GM12878 (cell line): ENCODE data around the gene SEMA5B. TPM values are rescaled to one million over a fixed set of nuclear protein-coding genes. Genes with fewer than 3 reads are reported as not detected.

Experiments
- ATAC-seq: fragments of 200-7000 bp; cut with Tn5 transposase; 3 replicates; pipeline ENCODE4 v1.9.1; 2020; ENCODE audit warnings: mild to moderate bottlenecking, moderate library complexity
- BruUV-seq: library from RNA; stranded (reverse); fragments of 400-500 nt; replicated peaks from 2 replicates; lab custom pipeline; 2021; lab: Mats Ljungman, UMichigan
- CTCF ChIA-PET: fragments of 300-600 bp; sonication (Branson Sonifier 250); formaldehyde crosslinking; extraction: SDS; loops from one replicate; lab custom pipeline; 2021; ENCODE audit warnings: inconsistent platforms; lab: Yijun Ruan, JAX
- POLR2A ChIA-PET: fragments of 350-600 bp; formaldehyde crosslinking; extraction: SDS; loops from one replicate; lab custom pipeline; 2021; ENCODE audit warnings: inconsistent platforms; lab: Charles Lee
- RAD21 ChIA-PET: fragments of 300-600 bp; sonication (Branson Sonifier 250); formaldehyde crosslinking; loops from one replicate; lab custom pipeline; 2023; ENCODE audit warnings: antibody characterized with exemption; ENCODE audit not compliant: unreplicated experiment; lab: Charles Lee
- SMC1A ChIA-PET: fragments of 300-600 bp; sonication (Branson Sonifier 250); formaldehyde crosslinking; loops from one replicate; lab custom pipeline; 2023; ENCODE audit not compliant: unreplicated experiment, uncharacterized antibody; lab: Charles Lee
- DNase-seq: peaks from one replicate; pipeline ENCODE4 v3.0.0-alpha.2; 2011; ENCODE audit warnings: low read depth, low spot score
- FAIRE-seq: peaks from 3 replicates; lab custom pipeline; 2011; peaks lifted over from hg19 to GRCh38; lab: Jason Lieb, UNC
- H2AFZ ChIP-seq: 2 replicates; pipeline ENCODE4 v1.6.0; 2011; ENCODE audit warnings: low read depth, low read length, control low read depth; ENCODE audit not compliant: control insufficient read depth
- H3K27ac ChIP-seq: 2 replicates; pipeline ENCODE4 v1.5.1; 2011; ENCODE audit warnings: control low read depth; ENCODE audit not compliant: control insufficient read depth, insufficient read depth
- H3K27me3 ChIP-seq, 2 experiments: replicated peaks in 1 of 2; 2 replicates each; pipeline versions ENCODE4 v1.6.0 to v1.6.1; 2011; ENCODE audit warnings: low read length in 1 of 2; ENCODE audit not compliant: control insufficient read depth in 2 of 2, insufficient read depth in 2 of 2
- H3K36me3 ChIP-seq, 2 experiments: 2 replicates each; pipeline ENCODE4 v1.5.1; 2011; ENCODE audit warnings: low read length in 1 of 2; ENCODE audit not compliant: control insufficient read depth in 2 of 2, insufficient read depth in 2 of 2
- H3K4me1 ChIP-seq: 2 replicates; pipeline ENCODE4 v1.6.1; 2011; ENCODE audit warnings: mild to moderate bottlenecking, low read length, moderate library complexity, mixed read lengths; ENCODE audit not compliant: control insufficient read depth, insufficient read depth
- H3K4me2 ChIP-seq: 2 replicates; pipeline ENCODE4 v1.6.0; 2011; ENCODE audit warnings: control low read depth; ENCODE audit not compliant: control insufficient read depth, insufficient read depth
- H3K4me3 ChIP-seq: fragments of 200-600 bp; sonication (generic); 2 replicates; pipeline ENCODE4 v1.5.1; 2016
- H3K79me2 ChIP-seq: 2 replicates; pipeline ENCODE4 v1.6.0; 2011; ENCODE audit warnings: low read length; ENCODE audit not compliant: control insufficient read depth, insufficient read depth
- H3K9ac ChIP-seq: 2 replicates; pipeline ENCODE4 v1.8.0; 2011; ENCODE audit warnings: low read length, control low read depth, mixed read lengths; ENCODE audit not compliant: control insufficient read depth, insufficient read depth
- H3K9me3 ChIP-seq: replicated peaks from 3 replicates; pipeline ENCODE4 v1.5.1; 2011; ENCODE audit warnings: mild to moderate bottlenecking, low read length; ENCODE audit not compliant: control insufficient read depth, insufficient read depth
- H4K20me1 ChIP-seq: 2 replicates; pipeline ENCODE4 v1.6.0; 2011; ENCODE audit not compliant: control insufficient read depth, insufficient read depth
- CREM ChIP-seq: IDR thresholded peaks from 2 replicates; pipeline ENCODE4 v1.6.1; 2014; ENCODE audit warnings: antibody characterized with exemption, low read depth
- EGR1 ChIP-seq, 2 experiments: IDR thresholded peaks; 1 replicate in 1 of 2; 2 replicates in 1 of 2; pipeline ENCODE4 v1.6.1; 2011 to 2012; ENCODE audit warnings: low read depth in 2 of 2, low read length in 2 of 2, borderline replicate concordance in 1 of 2, mild to moderate bottlenecking in 1 of 2, moderate library complexity in 1 of 2
- KLF5 ChIP-seq: fragments of 450-650 bp; IDR thresholded peaks from 2 replicates; pipeline ENCODE4 v1.6.1; 2014; ENCODE audit warnings: mild to moderate bottlenecking; ENCODE audit not compliant: partially characterized antibody
- PML ChIP-seq: IDR thresholded peaks from 2 replicates; pipeline ENCODE4 v1.6.1; 2012; ENCODE audit warnings: low read length, inconsistent platforms
- SIX5 ChIP-seq: IDR thresholded peaks from 2 replicates; pipeline ENCODE4 v1.6.1; 2011; ENCODE audit warnings: mild to moderate bottlenecking, low read depth, low read length, moderate library complexity; ENCODE audit not compliant: severe bottlenecking
- STAT3 ChIP-seq: IDR thresholded peaks from 2 replicates; pipeline ENCODE4 v1.6.1; 2011; ENCODE audit warnings: low read depth, low read length, improper control_type of control experiment
- TCF12 ChIP-seq: IDR thresholded peaks from 2 replicates; pipeline ENCODE4 v1.6.1; 2011; ENCODE audit warnings: low read depth, mild to moderate bottlenecking, low read length
- ZBED1 ChIP-seq: IDR thresholded peaks from 2 replicates; pipeline ENCODE4 v1.6.1; 2016; ENCODE audit warnings: borderline replicate concordance
- ZNF622 ChIP-seq: fragments of 450-650 bp; IDR thresholded peaks from 2 replicates; pipeline ENCODE4 v1.6.1; 2017; ENCODE audit warnings: mild to moderate bottlenecking, inconsistent platforms
- WGBS: methylation state at CpG from one replicate; pipeline ENCODE4 v1.1.6; 2016; ENCODE audit warnings: low lambda C conversion rate; ENCODE audit not compliant: insufficient replicate concordance, insufficient coverage; ENCODE audit errors: missing lambda C conversion rate; 5-methylcytosine and 5-hydroxymethylcytosine counted together
- in situ Hi-C: fragments of 300-500 bp; cut with MboI; formaldehyde crosslinking; loops from 9 replicates; pipeline ENCODE4 v1.14.3; 2018; ENCODE audit warnings: mixed read lengths
- intact Hi-C: fragments of 100-400 bp; cut with micrococcal nuclease; formaldehyde crosslinking; loops from one replicate; pipeline ENCODE4 v1.14.2; 2022; ENCODE audit not compliant: unreplicated experiment
- polyA plus RNA-seq, 11 experiments: library from polyadenylated mRNA; depleted of rRNA in 4 of 11; unstranded in 6 of 11; stranded (reverse) in 5 of 11; fragments of >200 nt; fragmentation: Nextera tagmentation in 4 of 11; fragmentation: Illumina TruSeq in 1 of 11; extraction: Ambion mirVana in 4 of 11; extraction: Trizol in 1 of 11; gene quantifications; 1 replicate in 1 of 11; 2 replicates in 10 of 11; pipeline versions ENCODE4 v1.2.1 to v1.2.3, GENCODE V29; 2011 to 2016; ENCODE audit warnings: inconsistent platforms in 2 of 11, missing spikeins in 2 of 11, low read depth in 1 of 11
- total RNA-seq, 4 experiments: library from RNA; depleted of rRNA in 3 of 4; stranded (reverse); fragments of >200 nt in 3 of 4; fragmentation: Illumina TruSeq in 1 of 4; extraction: Trizol in 1 of 4; gene quantifications; 2 replicates each; pipeline versions ENCODE4 v1.2.1 to v1.2.3, GENCODE V29; 2013 to 2021
- TF ChIP-seq, protein P1 (sequence below): fragments of 150-350 bp; IDR thresholded peaks from 2 replicates; pipeline ENCODE4 v1.6.1; 2014; ENCODE audit warnings: mild to moderate bottlenecking, low read depth, low read length
- TF ChIP-seq, protein P2 (sequence below): IDR thresholded peaks from 2 replicates; pipeline ENCODE4 v1.6.1; 2011; ENCODE audit warnings: borderline replicate concordance, low read depth, mild to moderate bottlenecking, moderate library complexity, low read length; ENCODE audit not compliant: insufficient read depth, poor library complexity, severe bottlenecking
- TF ChIP-seq, protein P3 (sequence below): IDR thresholded peaks from 2 replicates; pipeline ENCODE4 v1.6.1; 2012; ENCODE audit warnings: improper control_type of control experiment, low read depth, low read length; ENCODE audit not compliant: insufficient replicate concordance
- TF ChIP-seq, protein P4 (sequence below): fragments of 450-650 bp; IDR thresholded peaks from 2 replicates; pipeline ENCODE4 v1.6.1; 2016; ENCODE audit warnings: mild to moderate bottlenecking

SEMA5B gene
- total and polyA plus RNA-seq, 10 of the 15 experiments (the other 5 are each of a cell fraction or from before 2014, with no cell fraction given) = 0.05 TPM; not detected in 9

GRCh38 chr3:122913539-122914100 is 113.9 kb downstream of the SEMA5B start:
- H3K36me3 ChIP-seq = no peaks in the 10 kb centered on the region
- CTCF ChIA-PET = no interaction called here
- no peak for FAIRE-seq
- no peak overlapping the region for H2AFZ ChIP-seq
- ATAC-seq = no peak
- BruUV-seq = no TSS peak
- 0 out of 4 replicates have a peak, but pooled peaks cover 0 to 2% of the 10 kb centered on the region in 2 experiments for H3K27me3 ChIP-seq
- H4K20me1 ChIP-seq = no peaks in the 10 kb centered on the region
- in situ Hi-C loops (no loop called here), intact Hi-C loops (no loop called here)
- SMC1A ChIA-PET = no interaction called here
- H3K4me1 ChIP-seq = peaks cover 2% of the 10 kb centered on the region; the same call in 1 of the 2 replicates
- 74% methylated on average over 33 of the region's 33 CpGs for WGBS
- no peaks in the 10 kb centered on the region for H3K79me2 ChIP-seq
- H3K4me3 ChIP-seq = no peak overlapping the region
- no peak overlapping the region for H3K9ac ChIP-seq
- H3K9me3 ChIP-seq = no peaks in the 10 kb centered on the region
- no peak overlapping the region for H3K4me2 ChIP-seq
- RAD21 ChIA-PET = no interaction called here
- POLR2A ChIA-PET = no interaction called here
- H3K27ac ChIP-seq = no peak overlapping the region
- DNase-seq = no peak
- TF ChIP-seq, protein P1, sequence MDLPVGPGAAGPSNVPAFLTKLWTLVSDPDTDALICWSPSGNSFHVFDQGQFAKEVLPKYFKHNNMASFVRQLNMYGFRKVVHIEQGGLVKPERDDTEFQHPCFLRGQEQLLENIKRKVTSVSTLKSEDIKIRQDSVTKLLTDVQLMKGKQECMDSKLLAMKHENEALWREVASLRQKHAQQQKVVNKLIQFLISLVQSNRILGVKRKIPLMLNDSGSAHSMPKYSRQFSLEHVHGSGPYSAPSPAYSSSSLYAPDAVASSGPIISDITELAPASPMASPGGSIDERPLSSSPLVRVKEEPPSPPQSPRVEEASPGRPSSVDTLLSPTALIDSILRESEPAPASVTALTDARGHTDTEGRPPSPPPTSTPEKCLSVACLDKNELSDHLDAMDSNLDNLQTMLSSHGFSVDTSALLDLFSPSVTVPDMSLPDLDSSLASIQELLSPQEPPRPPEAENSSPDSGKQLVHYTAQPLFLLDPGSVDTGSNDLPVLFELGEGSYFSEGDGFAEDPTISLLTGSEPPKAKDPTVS = no peak
- TF ChIP-seq, protein P2, sequence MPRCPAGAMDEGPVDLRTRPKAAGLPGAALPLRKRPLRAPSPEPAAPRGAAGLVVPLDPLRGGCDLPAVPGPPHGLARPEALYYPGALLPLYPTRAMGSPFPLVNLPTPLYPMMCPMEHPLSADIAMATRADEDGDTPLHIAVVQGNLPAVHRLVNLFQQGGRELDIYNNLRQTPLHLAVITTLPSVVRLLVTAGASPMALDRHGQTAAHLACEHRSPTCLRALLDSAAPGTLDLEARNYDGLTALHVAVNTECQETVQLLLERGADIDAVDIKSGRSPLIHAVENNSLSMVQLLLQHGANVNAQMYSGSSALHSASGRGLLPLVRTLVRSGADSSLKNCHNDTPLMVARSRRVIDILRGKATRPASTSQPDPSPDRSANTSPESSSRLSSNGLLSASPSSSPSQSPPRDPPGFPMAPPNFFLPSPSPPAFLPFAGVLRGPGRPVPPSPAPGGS = no peak
- TF ChIP-seq PML (no peak), EGR1 (IDR thresholded peaks at IDR 0.05; ENCODE audit: borderline replicate concordance in 1 of 2, low read depth in 2 of 2, low read length in 2 of 2) (no peak), SIX5 (no peak), ZBED1 (no peak), CREM (no peak), TCF12 (no peak), ZNF622 (no peak), STAT3 (no peak), KLF5 (no peak)
- TF ChIP-seq, protein P3, sequence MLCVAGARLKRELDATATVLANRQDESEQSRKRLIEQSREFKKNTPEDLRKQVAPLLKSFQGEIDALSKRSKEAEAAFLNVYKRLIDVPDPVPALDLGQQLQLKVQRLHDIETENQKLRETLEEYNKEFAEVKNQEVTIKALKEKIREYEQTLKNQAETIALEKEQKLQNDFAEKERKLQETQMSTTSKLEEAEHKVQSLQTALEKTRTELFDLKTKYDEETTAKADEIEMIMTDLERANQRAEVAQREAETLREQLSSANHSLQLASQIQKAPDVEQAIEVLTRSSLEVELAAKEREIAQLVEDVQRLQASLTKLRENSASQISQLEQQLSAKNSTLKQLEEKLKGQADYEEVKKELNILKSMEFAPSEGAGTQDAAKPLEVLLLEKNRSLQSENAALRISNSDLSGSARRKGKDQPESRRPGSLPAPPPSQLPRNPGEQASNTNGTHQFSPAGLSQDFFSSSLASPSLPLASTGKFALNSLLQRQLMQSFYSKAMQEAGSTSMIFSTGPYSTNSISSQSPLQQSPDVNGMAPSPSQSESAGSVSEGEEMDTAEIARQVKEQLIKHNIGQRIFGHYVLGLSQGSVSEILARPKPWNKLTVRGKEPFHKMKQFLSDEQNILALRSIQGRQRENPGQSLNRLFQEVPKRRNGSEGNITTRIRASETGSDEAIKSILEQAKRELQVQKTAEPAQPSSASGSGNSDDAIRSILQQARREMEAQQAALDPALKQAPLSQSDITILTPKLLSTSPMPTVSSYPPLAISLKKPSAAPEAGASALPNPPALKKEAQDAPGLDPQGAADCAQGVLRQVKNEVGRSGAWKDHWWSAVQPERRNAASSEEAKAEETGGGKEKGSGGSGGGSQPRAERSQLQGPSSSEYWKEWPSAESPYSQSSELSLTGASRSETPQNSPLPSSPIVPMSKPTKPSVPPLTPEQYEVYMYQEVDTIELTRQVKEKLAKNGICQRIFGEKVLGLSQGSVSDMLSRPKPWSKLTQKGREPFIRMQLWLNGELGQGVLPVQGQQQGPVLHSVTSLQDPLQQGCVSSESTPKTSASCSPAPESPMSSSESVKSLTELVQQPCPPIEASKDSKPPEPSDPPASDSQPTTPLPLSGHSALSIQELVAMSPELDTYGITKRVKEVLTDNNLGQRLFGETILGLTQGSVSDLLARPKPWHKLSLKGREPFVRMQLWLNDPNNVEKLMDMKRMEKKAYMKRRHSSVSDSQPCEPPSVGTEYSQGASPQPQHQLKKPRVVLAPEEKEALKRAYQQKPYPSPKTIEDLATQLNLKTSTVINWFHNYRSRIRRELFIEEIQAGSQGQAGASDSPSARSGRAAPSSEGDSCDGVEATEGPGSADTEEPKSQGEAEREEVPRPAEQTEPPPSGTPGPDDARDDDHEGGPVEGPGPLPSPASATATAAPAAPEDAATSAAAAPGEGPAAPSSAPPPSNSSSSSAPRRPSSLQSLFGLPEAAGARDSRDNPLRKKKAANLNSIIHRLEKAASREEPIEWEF = no peak
- TF ChIP-seq, protein P4, sequence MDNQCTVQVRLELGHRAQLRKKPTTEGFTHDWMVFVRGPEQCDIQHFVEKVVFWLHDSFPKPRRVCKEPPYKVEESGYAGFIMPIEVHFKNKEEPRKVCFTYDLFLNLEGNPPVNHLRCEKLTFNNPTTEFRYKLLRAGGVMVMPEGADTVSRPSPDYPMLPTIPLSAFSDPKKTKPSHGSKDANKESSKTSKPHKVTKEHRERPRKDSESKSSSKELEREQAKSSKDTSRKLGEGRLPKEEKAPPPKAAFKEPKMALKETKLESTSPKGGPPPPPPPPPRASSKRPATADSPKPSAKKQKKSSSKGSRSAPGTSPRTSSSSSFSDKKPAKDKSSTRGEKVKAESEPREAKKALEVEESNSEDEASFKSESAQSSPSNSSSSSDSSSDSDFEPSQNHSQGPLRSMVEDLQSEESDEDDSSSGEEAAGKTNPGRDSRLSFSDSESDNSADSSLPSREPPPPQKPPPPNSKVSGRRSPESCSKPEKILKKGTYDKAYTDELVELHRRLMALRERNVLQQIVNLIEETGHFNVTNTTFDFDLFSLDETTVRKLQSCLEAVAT = no peak
